GM03348 (cell line): ENCODE data around the gene EIF4G1.

ENCODE experiments used
- DNase-seq: peaks from one replicate; pipeline ENCODE4 v3.0.0; 2012; ENCODE audit warnings: low spot score

The EIF4G1 gene

DNA sequence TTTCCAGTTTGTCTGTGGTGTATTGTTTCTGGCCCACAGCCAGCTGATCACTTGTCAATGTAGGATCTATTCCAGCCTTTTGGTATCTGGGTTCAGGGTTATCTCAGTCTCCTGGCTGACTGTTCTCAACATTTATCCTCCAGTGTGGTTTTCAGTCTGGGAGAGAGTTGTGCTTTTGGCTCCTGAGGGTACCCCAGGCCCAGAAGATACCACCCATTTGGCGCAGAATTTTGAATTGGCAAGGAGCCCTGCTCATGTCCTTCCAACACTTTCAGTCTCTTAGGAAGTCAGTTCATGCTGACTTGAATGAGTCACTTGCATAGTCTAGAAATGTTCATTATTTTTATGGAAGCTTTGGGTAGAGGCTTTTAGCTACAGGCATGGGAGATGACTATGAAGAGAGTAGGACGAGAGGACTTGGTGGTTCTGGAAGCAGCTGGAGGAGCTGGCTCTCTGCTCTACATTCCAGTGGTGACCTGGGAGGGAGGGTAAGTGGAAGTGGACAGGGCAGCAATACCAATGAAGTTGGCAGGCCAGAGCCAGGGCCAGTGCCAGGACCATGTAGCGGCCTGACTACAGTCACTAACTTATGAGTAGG is 54.3 kb downstream of the EIF4G1 start:
- peak; percentile 80 for DNase-seq

- DNase-seq = peak; percentile 89
Observed at GRCh38 chr3:184371570-184372018, 57.2 kb downstream of the EIF4G1 start.

GRCh38 chr3:184372296-184372821 is 58.0 kb downstream of the EIF4G1 start:
- no peak for DNase-seq

DNA sequence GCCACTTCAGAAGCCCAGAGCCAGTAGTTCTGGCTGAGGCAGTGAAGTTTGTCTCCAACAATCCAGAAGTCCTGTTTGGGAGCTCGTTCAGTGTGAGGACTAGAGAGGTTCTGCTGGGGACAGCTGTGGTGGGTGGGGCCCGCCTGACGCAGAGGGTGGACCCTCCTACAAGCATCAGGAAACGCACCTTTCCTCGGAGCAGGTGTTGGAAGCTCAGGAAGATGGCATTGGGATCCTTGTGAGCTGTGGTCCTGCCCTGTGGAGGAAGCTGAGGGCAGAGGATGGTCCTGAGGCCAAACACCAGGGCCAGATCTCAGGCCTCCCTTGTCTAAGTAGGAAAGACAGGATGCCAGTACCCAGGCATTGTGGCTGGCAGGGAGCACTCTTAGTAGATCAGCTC is 58.5 kb downstream of the EIF4G1 start:
- no peak for DNase-seq

DNA sequence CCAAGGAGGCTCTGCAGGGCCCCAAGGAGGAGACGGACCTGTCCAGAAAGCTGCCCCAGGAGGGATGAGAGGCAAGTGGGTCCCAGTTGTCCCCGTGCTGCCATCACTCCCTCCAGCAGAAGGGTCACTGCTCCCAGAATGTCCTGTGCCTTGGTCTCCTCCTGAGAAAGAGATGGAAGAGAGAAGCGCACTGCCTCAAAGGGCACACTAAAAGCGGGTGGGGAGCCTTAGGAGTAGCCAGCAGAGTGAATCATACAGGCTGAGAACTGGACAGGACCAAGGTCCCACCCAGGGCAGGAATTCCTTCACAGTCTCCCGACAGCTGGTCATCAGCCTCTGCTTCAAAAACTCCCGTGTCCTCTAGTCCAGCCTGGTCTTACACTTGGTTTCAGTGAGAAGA is 59.0 kb downstream of the EIF4G1 start:
- peak; percentile 82 for DNase-seq

GRCh38 chr3:184375747-184376461 is 61.5 kb downstream of the EIF4G1 start:
- DNase-seq = no peak

DNA sequence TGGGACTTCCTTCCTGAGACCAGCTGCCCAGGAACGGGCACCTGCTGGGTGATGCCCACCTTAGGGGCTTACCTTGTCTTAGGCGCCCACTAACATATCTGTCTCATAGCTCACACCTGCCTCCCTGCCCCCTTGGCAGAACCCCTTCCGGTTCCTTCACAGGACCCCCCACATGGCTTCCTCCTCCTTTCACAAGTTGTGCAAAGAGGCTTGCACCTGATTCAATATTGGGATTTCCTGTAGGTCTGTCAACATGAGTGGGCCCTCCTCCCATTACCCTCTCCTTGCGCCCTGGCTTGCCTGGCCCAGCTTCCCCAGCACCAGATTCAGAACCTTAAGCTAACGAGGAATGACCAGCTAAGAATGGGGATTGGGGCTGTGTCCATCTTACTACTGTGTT is 63.0 kb downstream of the EIF4G1 start:
- DNase-seq = no peak

DNA sequence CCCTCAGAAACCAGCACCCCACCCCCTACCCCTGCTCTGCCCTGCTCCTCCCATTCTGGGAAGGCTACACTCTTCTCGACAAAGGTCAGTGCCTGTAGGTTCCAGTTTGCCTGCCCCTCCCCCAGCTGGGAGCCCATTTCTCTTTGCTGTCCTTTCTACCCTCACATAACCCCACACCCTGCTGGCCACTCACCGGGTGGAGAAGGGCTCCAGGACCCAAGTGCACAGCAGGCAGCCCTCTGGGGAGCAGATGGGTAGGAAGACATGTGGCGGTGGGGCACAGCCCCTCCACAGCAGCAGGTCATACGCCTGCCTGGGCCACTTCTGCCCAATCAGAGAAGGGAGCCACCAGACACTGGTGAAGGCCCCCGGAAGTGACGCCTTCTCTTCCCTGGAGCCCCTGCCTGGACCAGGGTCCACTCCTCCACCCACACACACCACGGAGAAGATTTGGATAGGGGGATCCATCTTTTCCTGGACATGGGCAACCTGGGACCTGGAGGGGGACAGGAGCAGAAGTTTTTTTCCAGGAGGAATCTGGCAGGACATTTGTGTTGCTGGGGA is 63.6 kb downstream of the EIF4G1 start, which contains the start of gene THPO:
TSS of gene THPO (minus strand) at position 326 of the 564 bp plus-strand sequence. CDS start 1,948 bp downstream, outside the sequence.
- DNase-seq = no peak

GRCh38 chr3:184378651-184379357 is 64.4 kb downstream of the EIF4G1 start:
- peak; percentile 11 for DNase-seq

GRCh38 chr3:184379358-184380184 is 65.2 kb downstream of the EIF4G1 start, which contains the start of gene CHRD:
Gene CHRD, plus strand, starts transcription at chr3:184380054. Its CDS starts 265 bp downstream, at chr3:184380319.
- DNase-seq = no peak

- peak; percentile 88 for DNase-seq
Observed at GRCh38 chr3:184380185-184380626, 65.8 kb downstream of the EIF4G1 start.

- DNase-seq = peak; percentile 29
Observed at GRCh38 chr3:184380627-184381260, 66.3 kb downstream of the EIF4G1 start.

DNA sequence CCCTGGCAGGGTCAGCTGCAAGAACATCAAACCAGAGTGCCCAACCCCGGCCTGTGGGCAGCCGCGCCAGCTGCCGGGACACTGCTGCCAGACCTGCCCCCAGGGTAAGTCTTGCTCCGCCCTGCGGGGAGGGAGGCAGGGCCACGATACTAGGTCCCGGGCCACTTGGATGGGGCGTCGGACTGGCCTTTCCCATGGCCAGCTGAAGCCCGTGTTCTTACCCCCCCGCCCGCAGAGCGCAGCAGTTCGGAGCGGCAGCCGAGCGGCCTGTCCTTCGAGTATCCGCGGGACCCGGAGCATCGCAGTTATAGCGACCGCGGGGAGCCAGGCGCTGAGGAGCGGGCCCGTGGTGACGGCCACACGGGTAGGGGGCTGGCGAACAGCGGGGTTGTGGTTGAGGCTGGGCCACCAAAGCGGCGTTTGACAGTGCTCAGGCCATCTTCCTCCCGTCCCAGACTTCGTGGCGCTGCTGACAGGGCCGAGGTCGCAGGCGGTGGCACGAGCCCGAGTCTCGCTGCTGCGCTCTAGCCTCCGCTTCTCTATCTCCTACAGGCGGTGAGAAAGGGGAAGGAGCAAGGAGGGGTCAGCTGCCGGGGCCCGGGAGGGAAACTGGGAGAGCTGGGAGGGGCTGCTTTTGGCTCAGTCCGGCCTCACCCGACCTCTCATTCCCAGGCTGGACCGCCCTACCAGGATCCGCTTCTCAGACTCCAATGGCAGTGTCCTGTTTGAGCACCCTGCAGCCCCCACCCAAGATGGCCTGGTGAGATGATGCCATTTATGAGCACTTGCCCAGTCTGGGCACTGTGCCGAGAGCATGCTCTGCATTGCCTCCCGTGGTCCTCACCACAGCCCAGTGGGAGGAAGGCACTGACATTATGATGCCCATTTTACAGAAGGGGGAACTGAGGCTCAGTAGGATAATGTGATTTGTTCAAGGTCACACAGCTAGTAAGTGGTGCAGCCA is 67.1 kb downstream of the EIF4G1 start:
- DNase-seq = peak; percentile 33

DNA sequence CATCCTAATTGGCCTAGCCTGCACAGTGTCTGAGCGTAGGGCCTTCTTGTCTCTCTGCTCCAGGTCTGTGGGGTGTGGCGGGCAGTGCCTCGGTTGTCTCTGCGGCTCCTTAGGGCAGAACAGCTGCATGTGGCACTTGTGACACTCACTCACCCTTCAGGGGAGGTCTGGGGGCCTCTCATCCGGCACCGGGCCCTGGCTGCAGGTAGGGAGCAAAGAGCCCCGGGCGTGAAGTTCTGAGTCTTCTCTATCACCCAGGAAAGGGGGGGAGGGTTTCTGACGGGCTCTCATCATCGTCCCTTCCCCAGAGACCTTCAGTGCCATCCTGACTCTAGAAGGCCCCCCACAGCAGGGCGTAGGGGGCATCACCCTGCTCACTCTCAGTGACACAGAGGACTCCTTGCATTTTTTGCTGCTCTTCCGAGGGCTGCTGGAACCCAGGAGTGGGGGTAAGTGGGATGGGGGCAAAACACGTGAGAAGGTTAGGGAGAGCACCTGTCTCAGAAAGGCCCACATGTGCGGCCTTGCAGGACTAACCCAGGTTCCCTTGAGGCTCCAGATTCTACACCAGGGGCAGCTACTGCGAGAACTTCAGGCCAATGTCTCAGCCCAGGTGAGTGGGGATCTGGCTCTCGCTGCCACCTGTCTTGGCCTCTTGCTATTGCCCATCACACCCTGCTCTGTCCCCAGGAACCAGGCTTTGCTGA is 68.1 kb downstream of the EIF4G1 start:
- no peak for DNase-seq

DNA sequence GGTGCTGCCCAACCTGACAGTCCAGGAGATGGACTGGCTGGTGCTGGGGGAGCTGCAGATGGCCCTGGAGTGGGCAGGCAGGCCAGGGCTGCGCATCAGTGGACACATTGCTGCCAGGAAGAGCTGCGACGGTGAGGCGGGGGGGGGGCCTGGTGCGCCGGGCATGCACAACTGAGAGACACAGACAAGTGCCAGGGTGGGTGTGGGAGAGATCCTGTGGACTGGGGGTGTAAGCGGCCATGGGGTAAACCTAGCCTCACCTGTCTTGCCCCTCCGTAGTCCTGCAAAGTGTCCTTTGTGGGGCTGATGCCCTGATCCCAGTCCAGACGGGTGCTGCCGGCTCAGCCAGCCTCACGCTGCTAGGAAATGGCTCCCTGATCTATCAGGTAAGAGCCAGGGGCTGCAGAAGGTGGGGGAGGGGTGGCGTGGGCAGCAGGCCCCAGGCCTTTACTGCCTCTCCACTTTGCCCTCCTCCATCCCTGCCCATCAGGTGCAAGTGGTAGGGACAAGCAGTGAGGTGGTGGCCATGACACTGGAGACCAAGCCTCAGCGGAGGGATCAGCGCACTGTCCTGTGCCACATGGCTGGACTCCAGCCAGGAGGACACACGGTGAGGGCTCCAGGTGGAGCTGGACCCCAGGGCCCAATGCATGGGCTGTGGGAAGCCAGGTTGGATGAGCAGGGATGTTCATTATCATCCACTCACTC is 68.8 kb downstream of the EIF4G1 start:
- DNase-seq = no peak

- DNase-seq = no peak
Observed at GRCh38 chr3:184384342-184384741, 69.9 kb downstream of the EIF4G1 start.
